ENCODE data around the gene ARCN1. TPM values are rescaled to one million over a fixed set of nuclear protein-coding genes. Genes with fewer than 3 reads are reported as not detected.

The ARCN1 gene
- total and polyA plus RNA-seq, 2 donors (not counting 3 experiments of a cell fraction or from before 2014, with no cell fraction given) = 172 to 180 TPM

- DNase-seq (ENCODE audit: low read depth, low spot score) (peak; percentile 47), FAIRE-seq (peak; percentile 62)
- intact Hi-C loops (cut with micrococcal nuclease) (loop anchor here (2.0 to 5.0 kb wide), 3 partner anchors 25 to 183 kb away; partner anchors contain the start of gene DDX6), dilution Hi-C loops (cut with MboI; ENCODE audit: extremely low pct_ligation_motif_present, low sequenced_read_pairs) (no loop called here)
- ChIA-PET CTCF (interaction anchor here (1.0 to 9.3 kb wide), 8 partner anchors 9 to 49 kb away, joined by 3 to 138 read pairs (median 6); no protein-coding TSS in a partner anchor), POLR2A (interaction anchor here (0.6 to 4.1 kb wide), 4 partner anchors 8 to 72 kb away, joined by 6 to 29 read pairs (median 10); no protein-coding TSS in a partner anchor)
- peak overlapping the region; percentile 80 for H3K27ac ChIP-seq (ENCODE audit: insufficient read depth, low read depth, low read length)
- H4K20me1 ChIP-seq (replicated peaks; ENCODE audit: control insufficient read depth, extremely low read depth, insufficient read depth, low read length) = no peaks in the 10 kb centered on the region
- H3K36me3 ChIP-seq (ENCODE audit: control insufficient read depth in 2 of 2, extremely low read depth in 1 of 2, insufficient read depth in 2 of 2, low read length in 2 of 2) = peaks cover 3 to 10% of the 10 kb centered on the region in 2 experiments
- H3K9me3 ChIP-seq (replicated peaks; ENCODE audit: control insufficient read depth, insufficient read depth, low read length) = no peaks in the 10 kb centered on the region
- TF ChIP-seq MAX (IDR thresholded peaks at IDR 0.05; ENCODE audit: insufficient read depth, insufficient read length) = no peak
- no peak for TF ChIP-seq EZH2 (IDR thresholded peaks at IDR 0.05; ENCODE audit: borderline replicate concordance, low read depth, low read length, severe bottlenecking)
- TF ChIP-seq FOS (IDR thresholded peaks at IDR 0.05; ENCODE audit: borderline replicate concordance, insufficient read depth, low read length) = no peak
- no peak for TF ChIP-seq POLR2A (IDR thresholded peaks at IDR 0.05; ENCODE audit: low read depth, low read length)
- no peak for TF ChIP-seq POLR2AphosphoS5 (IDR thresholded peaks at IDR 0.05; ENCODE audit: insufficient read depth, low read depth, low read length)
- no peak for TF ChIP-seq MYC (IDR thresholded peaks at IDR 0.05; ENCODE audit: low read depth, low read length)
- no peak for TF ChIP-seq CTCF (IDR thresholded peaks at IDR 0.05; ENCODE audit: extremely low read depth in 1 of 2, insufficient read depth in 1 of 2, low read depth in 1 of 2, low read length in 2 of 2)
- TF ChIP-seq JUN (IDR thresholded peaks at IDR 0.05; ENCODE audit: borderline replicate concordance, insufficient read depth, insufficient read length, low read depth) = no peak
- TF ChIP-seq GATA2 (IDR thresholded peaks at IDR 0.05; ENCODE audit: insufficient read depth, insufficient read length, low read depth, low read length) = no peak
- H2AFZ ChIP-seq (ENCODE audit: low read depth, low read length) = peak overlapping the region; percentile 1
- BruUV-seq (replicated peaks) = no TSS peak
- H3K4me1 ChIP-seq (ENCODE audit: control insufficient read depth, extremely low read depth, insufficient read depth, low read length) = peaks cover 47% of the 10 kb centered on the region
- H3K79me2 ChIP-seq (ENCODE audit: control insufficient read depth, insufficient read depth, low read length) = peaks cover 45% of the 10 kb centered on the region
- H3K4me2 ChIP-seq (ENCODE audit: insufficient read depth, low read length) = peak overlapping the region; percentile 86
- H3K4me3 ChIP-seq (replicated peaks in 1 of 3; ENCODE audit: insufficient read depth in 1 of 3, low read depth in 1 of 3, low read length in 3 of 3) = peak overlapping the region; percentile 39 to 60 (median 59)
- no peaks in the 10 kb centered on the region for H3K9me1 ChIP-seq (replicated peaks; ENCODE audit: control insufficient read depth, extremely low read depth, insufficient read depth, low read length)
- peak overlapping the region; percentile 83 for H3K9ac ChIP-seq (replicated peaks; ENCODE audit: extremely low read depth, insufficient read depth, low read length)
- H3K27me3 ChIP-seq (ENCODE audit: control insufficient read depth in 2 of 2, insufficient read depth in 2 of 2, low read length in 2 of 2) = no peaks in the 10 kb centered on the region
These were observed 37.4 kb downstream of the ARCN1 start for GRCh38 chr11:118609380-118610224.

Measured in endothelial cell of umbilical vein (primary cell).